ENCODE data around the gene BMP15.

The BMP15 gene

GRCh38 chrX:50910685-50911176 lies at the start of gene BMP15:
Gene BMP15, plus strand, starts transcription at chrX:50910735. Its CDS starts 49 bp downstream, at chrX:50910784.
- DNase-seq = no peak

- no peak for DNase-seq
Measured at GRCh38 chrX:50863471-50863870, 47.1 kb upstream of the BMP15 start.

- no peak for DNase-seq
Measured at GRCh38 chrX:50865311-50865710, 45.2 kb upstream of the BMP15 start.

- DNase-seq = no peak
Measured at GRCh38 chrX:50871922-50872453, 38.5 kb upstream of the BMP15 start.

GRCh38 chrX:50874876-50875275 lies 35.7 kb upstream of the BMP15 start:
- no peak for DNase-seq

GRCh38 chrX:50876551-50876950 lies 34.0 kb upstream of the BMP15 start:
- DNase-seq = no peak

- peak in 3 of 56 donors; percentile 0 to 38 (median 1) for DNase-seq
Measured at GRCh38 chrX:50877310-50877709, 33.2 kb upstream of the BMP15 start.

GRCh38 chrX:50881028-50881427 lies 29.5 kb upstream of the BMP15 start:
- no peak for DNase-seq

- no peak for DNase-seq
Measured at GRCh38 chrX:50888884-50889283, 21.7 kb upstream of the BMP15 start.

GRCh38 chrX:50889582-50889981 lies 21.0 kb upstream of the BMP15 start:
- DNase-seq = no peak

GRCh38 chrX:50893047-50893446 lies 17.5 kb upstream of the BMP15 start:
- DNase-seq = no peak

- no peak for DNase-seq
Measured at GRCh38 chrX:50893466-50893865, 17.1 kb upstream of the BMP15 start.

GRCh38 chrX:50905334-50905733 lies 5.2 kb upstream of the BMP15 start:
- no peak for DNase-seq

GRCh38 chrX:50913520-50913919 lies 3.0 kb downstream of the BMP15 start:
- DNase-seq = no peak

GRCh38 chrX:50920132-50920531 lies 9.6 kb downstream of the BMP15 start:
- DNase-seq = no peak

- no peak for DNase-seq
Measured at GRCh38 chrX:50927127-50927526, 16.6 kb downstream of the BMP15 start.

GRCh38 chrX:50941638-50942037 lies 31.1 kb downstream of the BMP15 start:
- peak in 2 of 56 donors; percentile 0 to 1 for DNase-seq

- no peak for DNase-seq
Measured at GRCh38 chrX:50942471-50942870, 31.9 kb downstream of the BMP15 start.

- DNase-seq = no peak
Measured at GRCh38 chrX:50952406-50952805, 41.9 kb downstream of the BMP15 start.

- DNase-seq = no peak
Measured at GRCh38 chrX:50953832-50954231, 43.3 kb downstream of the BMP15 start.

GRCh38 chrX:50962156-50962555 lies 51.6 kb downstream of the BMP15 start:
- DNase-seq = no peak

GRCh38 chrX:50963842-50964241 lies 53.3 kb downstream of the BMP15 start:
- no peak for DNase-seq

All from nucleus accumbens (tissue), 56 donors.